CD4-positive, CD25-positive, alpha-beta regulatory T cell (primary cell): ENCODE data around the gene MLNR. TPM values are rescaled to one million over a fixed set of nuclear protein-coding genes. Genes with fewer than 3 reads are reported as not detected.

Experiments used
- ATAC-seq, 2 donors: fragments of 150-1000 bp; cut with Tn5 transposase; one replicate each; pipeline ENCODE4 v1.10.0; 2021; ENCODE audit warnings: low read depth in 2 of 2, moderate number of reproducible peaks in 2 of 2, moderate library complexity in 1 of 2
- DNase-seq, 3 donors: peaks; one replicate each; pipeline versions ENCODE4 v3.0.0 to v3.0.0-alpha.2; 2012 to 2022; ENCODE audit warnings: mixed read lengths in 1 of 3
- H3K27ac ChIP-seq: one replicate; pipeline ENCODE4 v1.7.0; 2013; ENCODE audit warnings: mild to moderate bottlenecking, low read length; ENCODE audit not compliant: insufficient read depth, poor library complexity, severe bottlenecking
- H3K27me3 ChIP-seq: one replicate; pipeline ENCODE4 v1.7.0; 2013; ENCODE audit warnings: low read length; ENCODE audit not compliant: control insufficient read depth, insufficient read depth
- H3K36me3 ChIP-seq: one replicate; pipeline ENCODE4 v1.7.0; 2013; ENCODE audit warnings: mild to moderate bottlenecking, low read length, moderate library complexity; ENCODE audit not compliant: control insufficient read depth, insufficient read depth
- H3K4me1 ChIP-seq: 2 replicates; pipeline ENCODE4 v1.7.0; 2013; ENCODE audit warnings: mild to moderate bottlenecking, low read length; ENCODE audit not compliant: insufficient read depth, control insufficient read depth, poor library complexity, severe bottlenecking
- H3K4me3 ChIP-seq: one replicate; pipeline ENCODE4 v1.7.0; 2013; ENCODE audit warnings: low read depth, mild to moderate bottlenecking, low read length, moderate library complexity
- H3K9me3 ChIP-seq, 2 experiments: 1 replicate in 1 of 2; 2 replicates in 1 of 2; pipeline ENCODE4 v1.7.0; 2013; ENCODE audit warnings: low read length in 2 of 2, mild to moderate bottlenecking in 1 of 2, moderate library complexity in 1 of 2; ENCODE audit not compliant: control insufficient read depth in 2 of 2
- H3K27ac Mint-ChIP-seq, 3 donors: one replicate each; pipeline ENCODE4 v1.8.0; 2020 to 2022; ENCODE audit warnings: mild to moderate bottlenecking in 3 of 3, mixed read lengths in 3 of 3, moderate library complexity in 2 of 3
- H3K27me3 Mint-ChIP-seq: one replicate; pipeline ENCODE4 v1.8.0; 2022; ENCODE audit warnings: mild to moderate bottlenecking, mixed read lengths
- H3K36me3 Mint-ChIP-seq: one replicate; pipeline ENCODE4 v1.8.0; 2020; ENCODE audit warnings: mixed read lengths
- H3K4me1 Mint-ChIP-seq, 4 donors: one replicate each; pipeline ENCODE4 v1.8.0; 2020 to 2022; ENCODE audit warnings: mixed read lengths in 4 of 4, mild to moderate bottlenecking in 1 of 4
- H3K4me3 Mint-ChIP-seq, 4 donors: one replicate each; pipeline ENCODE4 v1.8.0; 2020 to 2022; ENCODE audit warnings: mild to moderate bottlenecking in 4 of 4, mixed read lengths in 4 of 4, moderate library complexity in 3 of 4
- H3K9me3 Mint-ChIP-seq, 7 donors: one replicate each; pipeline ENCODE4 v1.8.0; 2020 to 2022; ENCODE audit warnings: mixed read lengths in 7 of 7, mild to moderate bottlenecking in 3 of 7, moderate library complexity in 2 of 7
- polyA plus RNA-seq, 4 donors: library from polyadenylated mRNA; unstranded; fragments of 300-500 nt; fragmentation: Illumina TruSeq; gene quantifications; one replicate each; pipeline ENCODE4 v1.2.3, GENCODE V29; 2021
- total RNA-seq: library from RNA; stranded (reverse); gene quantifications from one replicate; pipeline ENCODE4 v1.2.3, GENCODE V29; 2022

The MLNR gene
- not detected for total RNA-seq
- not detected for polyA plus RNA-seq

- Mint-ChIP-seq H3K36me3 (peaks cover 6% of the 10 kb centered on the region), H3K4me1 (peaks cover 4 to 31% (median 13%) of the 10 kb centered on the region in 4 donors), H3K27me3 (peaks cover 72% of the 10 kb centered on the region), H3K4me3 (peak within 1 kb of the TSS in 3 of 4 donors; percentile 63 to 76 (median 73)), H3K27ac (no peak within 1 kb of the TSS), H3K9me3 (peaks cover 0 to 9% (median 0%) of the 10 kb centered on the region in 7 donors)
- Histone ChIP-seq H3K4me3 (no peak within 1 kb of the TSS), H3K9me3 (no peaks in the 10 kb centered on the region), H3K4me1 (peaks cover 11% of the 10 kb centered on the region), H3K27me3 (peaks cover 33% of the 10 kb centered on the region), H3K27ac (no peak within 1 kb of the TSS), H3K36me3 (no peaks in the 10 kb centered on the region)
- DNase-seq (peak; percentile 20 to 47 (median 37)), ATAC-seq (peak; percentile 55 to 63)
These were observed at the start of gene MLNR for GRCh38 chr13:49220036-49220855. Gene MLNR, plus strand, starts transcription at chr13:49220338. Its CDS starts 0 bp downstream, at chr13:49220338.

GRCh38 chr13:49171359-49171758 is 48.8 kb upstream of the MLNR start:
- Histone ChIP-seq H3K36me3 (peaks cover 67% of the 10 kb centered on the region), H3K4me3 (no peak overlapping the region), H3K9me3 (no peaks in the 10 kb centered on the region), H3K27me3 (no peaks in the 10 kb centered on the region), H3K27ac (no peak overlapping the region), H3K4me1 (no peaks in the 10 kb centered on the region)
- H3K36me3 Mint-ChIP-seq, result peaks cover 37% of the 10 kb centered on the region
- H3K27ac Mint-ChIP-seq, result no peak overlapping the region
- no peaks in the 10 kb centered on the region for H3K27me3 Mint-ChIP-seq
- H3K9me3 Mint-ChIP-seq, result no peaks in the 10 kb centered on the region
- no peak for DNase-seq
- H3K4me1 Mint-ChIP-seq, result peaks cover 0 to 24% (median 2%) of the 10 kb centered on the region in 4 donors
- no peak for ATAC-seq
- H3K4me3 Mint-ChIP-seq, result no peak overlapping the region

- H3K27ac Mint-ChIP-seq, result no peak overlapping the region
- H3K27me3 ChIP-seq, result no peaks in the 10 kb centered on the region
- no peak overlapping the region for H3K4me3 Mint-ChIP-seq
- H3K36me3 ChIP-seq, result peaks cover 78% of the 10 kb centered on the region
- ATAC-seq (no peak), DNase-seq (peak in 1 of 3 donors; percentile 17)
- H3K27ac ChIP-seq, result no peak overlapping the region
- H3K27me3 Mint-ChIP-seq, result no peaks in the 10 kb centered on the region
- H3K9me3 Mint-ChIP-seq, result no peaks in the 10 kb centered on the region
- no peaks in the 10 kb centered on the region for H3K9me3 ChIP-seq
- H3K4me1 Mint-ChIP-seq, result peaks cover 6 to 9% (median 6%) of the 10 kb centered on the region in 4 donors
- H3K4me3 ChIP-seq, result no peak overlapping the region
- peaks cover 44% of the 10 kb centered on the region for H3K36me3 Mint-ChIP-seq
- H3K4me1 ChIP-seq, result no peaks in the 10 kb centered on the region
These were observed 36.3 kb upstream of the MLNR start for GRCh38 chr13:49183672-49184325.

GRCh38 chr13:49184621-49185020 is 35.5 kb upstream of the MLNR start:
- no peaks in the 10 kb centered on the region for H3K9me3 ChIP-seq
- ATAC-seq, result no peak
- H3K4me1 ChIP-seq, result no peaks in the 10 kb centered on the region
- H3K4me3 Mint-ChIP-seq, result no peak overlapping the region
- no peaks in the 10 kb centered on the region for H3K27me3 Mint-ChIP-seq
- H3K9me3 Mint-ChIP-seq, result no peaks in the 10 kb centered on the region
- H3K36me3 Mint-ChIP-seq, result peaks cover 39% of the 10 kb centered on the region
- H3K27ac Mint-ChIP-seq, result no peak overlapping the region
- H3K27me3 ChIP-seq, result no peaks in the 10 kb centered on the region
- no peak overlapping the region for H3K27ac ChIP-seq
- no peak for DNase-seq
- H3K4me3 ChIP-seq, result no peak overlapping the region
- H3K36me3 ChIP-seq, result peaks cover 74% of the 10 kb centered on the region
- H3K4me1 Mint-ChIP-seq, result peaks cover 6 to 7% (median 6%) of the 10 kb centered on the region in 4 donors

- no peak for DNase-seq
- H3K36me3 Mint-ChIP-seq, result peaks cover 36% of the 10 kb centered on the region
These were observed 34.9 kb upstream of the MLNR start for GRCh38 chr13:49185264-49185663.

GRCh38 chr13:49190901-49191300 is 29.2 kb upstream of the MLNR start:
- Histone ChIP-seq H3K27ac (no peak overlapping the region), H3K9me3 (no peaks in the 10 kb centered on the region), H3K4me3 (no peak overlapping the region), H3K27me3 (no peaks in the 10 kb centered on the region), H3K4me1 (no peaks in the 10 kb centered on the region), H3K36me3 (peaks cover 68% of the 10 kb centered on the region)
- H3K36me3 Mint-ChIP-seq, result peaks cover 35% of the 10 kb centered on the region
- DNase-seq (no peak), ATAC-seq (no peak)
- peak overlapping the region in 2 of 3 donors; percentile 14 to 17 for H3K27ac Mint-ChIP-seq
- no peaks in the 10 kb centered on the region for H3K27me3 Mint-ChIP-seq
- peaks cover 0 to 11% (median 4%) of the 10 kb centered on the region in 4 donors for H3K4me1 Mint-ChIP-seq
- no peaks in the 10 kb centered on the region for H3K9me3 Mint-ChIP-seq
- no peak overlapping the region for H3K4me3 Mint-ChIP-seq

More at GRCh38 chr13:49185264-49185663, 34.9 kb upstream of the MLNR start:
- Histone ChIP-seq H3K27ac (no peak overlapping the region), H3K4me3 (no peak overlapping the region), H3K36me3 (peaks cover 68% of the 10 kb centered on the region), H3K4me1 (no peaks in the 10 kb centered on the region), H3K27me3 (no peaks in the 10 kb centered on the region), H3K9me3 (no peaks in the 10 kb centered on the region)
- H3K27ac Mint-ChIP-seq, result peak overlapping the region in 2 of 3 donors; percentile 48 to 59
- H3K4me1 Mint-ChIP-seq, result peaks cover 5 to 6% (median 6%) of the 10 kb centered on the region in 4 donors
- H3K4me3 Mint-ChIP-seq, result no peak overlapping the region
- H3K27me3 Mint-ChIP-seq, result no peaks in the 10 kb centered on the region
- no peak for ATAC-seq
- H3K9me3 Mint-ChIP-seq, result no peaks in the 10 kb centered on the region

- H3K36me3 ChIP-seq, result peaks cover 48% of the 10 kb centered on the region
- Mint-ChIP-seq H3K27ac (no peak overlapping the region), H3K27me3 (no peaks in the 10 kb centered on the region), H3K4me3 (peak overlapping the region in 1 of 4 donors; percentile 61), H3K9me3 (no peaks in the 10 kb centered on the region), H3K36me3 (peaks cover 22% of the 10 kb centered on the region), H3K4me1 (no peaks in the 10 kb centered on the region)
- no peaks in the 10 kb centered on the region for H3K9me3 ChIP-seq
- no peaks in the 10 kb centered on the region for H3K4me1 ChIP-seq
- DNase-seq, result no peak
- H3K27me3 ChIP-seq, result no peaks in the 10 kb centered on the region
- H3K27ac ChIP-seq, result no peak overlapping the region
- ATAC-seq, result no peak
- no peak overlapping the region for H3K4me3 ChIP-seq
These were observed 13.5 kb upstream of the MLNR start for GRCh38 chr13:49206641-49207040.
